ENCODE measurements around the gene MAGI3. TPM values are rescaled to one million over a fixed set of nuclear protein-coding genes. Genes with fewer than 3 reads are reported as not detected.
"Not testable (repeated sequence)": the region's sequence is repeated elsewhere in the genome, so short reads cannot be mapped to it uniquely, and the experiment has no call there.

MAGI3 gene
- total and polyA plus RNA-seq, 2 donors (not counting 1 experiment from before 2014, with no cell fraction given) = 0.30 to 0.67 TPM

- Histone ChIP-seq H3K27me3 (replicated peaks in 1 of 4; ENCODE audit: control extremely low read depth in 1 of 4, control insufficient read depth in 3 of 4, insufficient read depth in 4 of 4, low read length in 3 of 4) (peaks cover 0 to 4% (median 0%) of the 10 kb centered on the region in 4 experiments), H3K4me1 (ENCODE audit: control insufficient read depth in 2 of 2, insufficient read depth in 2 of 2, low read length in 2 of 2) (no peaks in the 10 kb centered on the region), H3K9ac (ENCODE audit: low read length) (no peak overlapping the region), H3K4me3 (ENCODE audit: control extremely low read depth in 1 of 5, extremely low read depth in 1 of 5, insufficient read depth in 1 of 5, low read depth in 2 of 5, low read length in 4 of 5) (no peak overlapping the region), H3K79me2 (ENCODE audit: control insufficient read depth, insufficient read depth, low read length) (no peaks in the 10 kb centered on the region), H3K27ac (ENCODE audit: low read length in 2 of 2) (no peak overlapping the region), H2AFZ (ENCODE audit: insufficient read depth, low read depth, low read length, poor library complexity, severe bottlenecking) (no peak overlapping the region), H4K20me1 (ENCODE audit: control insufficient read depth, insufficient read depth, low read length, poor library complexity, severe bottlenecking) (no peaks in the 10 kb centered on the region), H3K36me3 (replicated peaks in 1 of 2; ENCODE audit: control extremely low read depth in 1 of 2, control insufficient read depth in 1 of 2, extremely low read depth in 1 of 2, insufficient read depth in 2 of 2, low read length in 1 of 2) (no peaks in the 10 kb centered on the region), H3K4me2 (replicated peaks; ENCODE audit: low read depth, low read length, poor library complexity, severe bottlenecking) (no peak overlapping the region), H3K9me3 (ENCODE audit: control extremely low read depth in 1 of 3, control insufficient read depth in 2 of 3, insufficient read depth in 1 of 3, low read length in 2 of 3) (no peaks in the 10 kb centered on the region)
- no peak for TF ChIP-seq CTCF (IDR thresholded peaks at IDR 0.05)
- no peak for TF ChIP-seq EZH2 (IDR thresholded peaks at IDR 0.05; ENCODE audit: borderline replicate concordance, insufficient read depth, low read depth, low read length, poor library complexity, severe bottlenecking)
- ChIA-PET CTCF (no interaction called here), POLR2A (no interaction called here)
- Mint-ChIP-seq H3K4me1 (no peaks in the 10 kb centered on the region), H3K27ac (no peak overlapping the region), H3K4me3 (no peak overlapping the region), H3K9me3 (ENCODE audit: insufficient read depth) (peaks cover 4% of the 10 kb centered on the region), H3K27me3 (peaks cover 3% of the 10 kb centered on the region)
- no peak for DNase-seq
- no peak for ATAC-seq (ENCODE audit: low read depth)
- intact Hi-C loops (cut with micrococcal nuclease) = no loop called here
- WGBS (ENCODE audit: insufficient coverage) = 90% methylated on average over 2 of the region's 6 CpGs
Observed at GRCh38 chr1:113415310-113416070, 25.2 kb downstream of the MAGI3 start.

GRCh38 chr1:113416071-113416470 is 25.8 kb downstream of the MAGI3 start:
- H3K79me2 ChIP-seq (ENCODE audit: control insufficient read depth, insufficient read depth, low read length); POLR2A ChIA-PET; H3K4me1 Mint-ChIP-seq; DNase-seq; H2AFZ ChIP-seq (ENCODE audit: insufficient read depth, low read depth, low read length, poor library complexity, severe bottlenecking); H3K9me3 ChIP-seq (ENCODE audit: control extremely low read depth in 1 of 3, control insufficient read depth in 2 of 3, insufficient read depth in 1 of 3, low read length in 2 of 3); H3K9ac ChIP-seq (ENCODE audit: low read length); H4K20me1 ChIP-seq (ENCODE audit: control insufficient read depth, insufficient read depth, low read length, poor library complexity, severe bottlenecking); H3K27me3 Mint-ChIP-seq; H3K4me3 ChIP-seq (ENCODE audit: control extremely low read depth in 1 of 5, extremely low read depth in 1 of 5, insufficient read depth in 1 of 5, low read depth in 2 of 5, low read length in 4 of 5); H3K27me3 ChIP-seq (replicated peaks in 1 of 4; ENCODE audit: control extremely low read depth in 1 of 4, control insufficient read depth in 3 of 4, insufficient read depth in 4 of 4, low read length in 3 of 4); H3K4me1 ChIP-seq (ENCODE audit: control insufficient read depth in 2 of 2, insufficient read depth in 2 of 2, low read length in 2 of 2); H3K4me3 Mint-ChIP-seq; H3K27ac Mint-ChIP-seq; ATAC-seq (ENCODE audit: low read depth); H3K27ac ChIP-seq (ENCODE audit: low read length in 2 of 2); H3K9me3 Mint-ChIP-seq (ENCODE audit: insufficient read depth); CTCF ChIA-PET; H3K4me2 ChIP-seq (replicated peaks; ENCODE audit: low read depth, low read length, poor library complexity, severe bottlenecking); H3K36me3 ChIP-seq (replicated peaks in 1 of 2; ENCODE audit: control extremely low read depth in 1 of 2, control insufficient read depth in 1 of 2, extremely low read depth in 1 of 2, insufficient read depth in 2 of 2, low read length in 1 of 2); intact Hi-C loops (cut with micrococcal nuclease): not testable (repeated sequence)

Measured in B cell (primary cell).